HG03196 (cell line): ENCODE results near the gene ASAP2.

Source experiments
- ATAC-seq: cut with Tn5 transposase; IDR thresholded peaks from one replicate; pipeline ENCODE4 v1.9.1; 2021; ENCODE audit not compliant: unreplicated experiment

The ASAP2 gene

DNA sequence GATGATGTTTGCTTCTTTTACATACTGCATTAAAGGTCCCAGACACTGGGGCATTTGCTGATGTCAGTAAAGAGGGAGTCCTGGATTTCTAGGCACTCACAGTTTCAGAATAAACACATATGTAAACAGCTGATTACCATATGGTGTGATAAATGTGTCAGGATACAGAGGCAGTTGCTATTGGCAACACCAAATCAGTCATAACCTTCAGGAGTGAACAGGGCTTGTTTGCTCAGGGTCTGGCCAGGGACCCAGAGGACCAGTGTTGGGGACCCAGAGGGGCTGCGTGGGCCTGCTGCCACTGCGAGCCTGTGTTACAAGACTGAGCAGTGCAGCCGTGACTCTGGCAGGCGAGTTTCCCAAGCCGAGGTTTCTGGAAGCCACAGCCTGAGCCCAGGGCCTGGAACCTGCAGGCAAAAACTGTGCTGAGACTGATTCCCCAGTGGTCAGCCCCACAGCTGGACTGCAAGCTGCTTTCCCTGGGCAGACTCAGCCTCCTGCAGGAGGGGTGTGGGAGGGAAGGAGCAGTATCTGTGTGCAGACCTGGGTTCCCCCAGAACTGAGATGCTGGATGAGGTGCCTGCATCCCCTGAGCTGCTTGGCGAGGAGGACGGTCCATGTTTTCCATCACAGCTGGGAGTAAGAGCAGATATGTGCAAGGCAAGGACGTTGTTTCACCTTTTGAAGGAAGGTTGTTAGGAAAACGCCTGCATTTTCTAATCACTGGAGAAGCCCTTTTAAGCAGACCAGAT is 23.6 kb downstream of the ASAP2 start:
- no peak for ATAC-seq

DNA sequence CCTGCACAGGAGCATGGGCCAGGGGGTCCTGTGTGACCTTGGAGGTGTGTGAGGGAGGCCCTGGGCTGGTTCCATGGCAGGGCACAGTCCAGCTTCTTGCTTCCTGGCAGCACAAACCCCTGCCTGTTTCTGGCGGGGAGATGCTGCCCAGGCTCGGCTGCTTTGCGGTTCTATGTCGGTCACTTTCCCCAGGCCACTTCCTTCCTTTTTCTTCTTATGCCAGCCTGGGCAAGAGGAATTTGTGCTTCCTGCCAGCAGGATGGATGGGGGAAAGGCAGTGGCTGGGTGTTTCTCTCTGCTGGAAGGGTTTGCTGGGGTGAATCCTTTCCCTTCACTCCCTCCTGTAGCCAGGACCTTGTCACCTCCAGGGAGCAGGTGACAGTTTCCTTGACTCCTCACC is 24.3 kb downstream of the ASAP2 start:
- no peak for ATAC-seq

DNA sequence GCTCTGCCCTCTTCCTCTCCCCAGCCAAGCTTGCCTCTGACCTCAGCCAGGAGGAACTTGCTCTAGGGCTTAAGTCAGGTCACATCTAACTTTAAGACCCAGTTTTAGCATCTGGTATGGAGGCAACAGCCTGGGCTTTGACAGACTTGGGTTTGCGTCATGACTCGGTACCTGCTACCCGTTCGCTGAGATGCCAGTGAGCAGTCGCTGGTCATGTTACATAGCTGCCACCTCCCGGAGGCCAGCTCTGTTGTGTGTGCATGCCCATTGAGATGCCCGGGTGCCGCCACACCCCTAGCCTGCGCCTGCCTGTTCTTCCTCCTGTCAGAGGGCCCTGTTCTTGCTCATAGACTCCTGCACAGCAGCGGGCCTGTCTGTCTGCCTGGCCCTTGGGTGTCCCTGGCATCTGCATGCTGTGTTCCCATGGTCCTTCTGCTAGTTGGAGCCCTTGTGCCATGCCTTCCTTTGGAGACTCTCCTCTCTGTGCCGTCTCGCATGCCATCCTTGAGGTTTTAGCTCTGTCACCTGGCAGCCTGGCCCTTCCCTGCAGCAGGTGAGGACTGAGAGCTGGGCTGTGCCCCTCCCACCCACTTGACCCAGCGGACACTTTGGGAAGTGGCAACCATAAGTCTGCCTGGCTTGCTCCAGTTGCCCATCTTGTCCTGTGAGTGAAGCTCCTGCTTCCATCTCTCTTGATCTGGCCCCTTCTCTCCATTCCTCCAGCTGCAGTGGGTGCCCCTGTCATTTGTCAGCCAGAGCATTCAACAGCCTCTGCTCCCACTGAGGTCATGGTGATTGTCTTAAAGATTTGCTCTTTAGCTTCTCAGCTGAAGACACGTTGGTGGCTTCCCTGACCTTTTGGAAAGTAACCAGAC is 24.9 kb downstream of the ASAP2 start:
- ATAC-seq: no peak

DNA sequence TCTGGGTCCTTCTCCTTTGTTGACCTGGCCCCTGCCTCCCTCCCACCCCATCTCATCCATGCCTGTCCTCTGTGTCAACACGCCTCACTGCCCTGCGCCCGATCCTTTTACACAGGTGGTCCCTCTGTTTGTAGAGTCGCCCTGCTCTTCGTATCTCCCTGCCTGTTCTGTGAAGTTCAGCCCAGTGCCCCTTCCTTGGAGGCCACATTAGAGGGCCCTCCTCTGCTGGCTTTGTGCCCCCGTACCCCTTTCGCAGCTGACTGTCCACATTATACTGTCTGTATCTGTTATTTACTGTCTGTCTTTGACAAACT is 25.5 kb downstream of the ASAP2 start:
- no peak for ATAC-seq

DNA sequence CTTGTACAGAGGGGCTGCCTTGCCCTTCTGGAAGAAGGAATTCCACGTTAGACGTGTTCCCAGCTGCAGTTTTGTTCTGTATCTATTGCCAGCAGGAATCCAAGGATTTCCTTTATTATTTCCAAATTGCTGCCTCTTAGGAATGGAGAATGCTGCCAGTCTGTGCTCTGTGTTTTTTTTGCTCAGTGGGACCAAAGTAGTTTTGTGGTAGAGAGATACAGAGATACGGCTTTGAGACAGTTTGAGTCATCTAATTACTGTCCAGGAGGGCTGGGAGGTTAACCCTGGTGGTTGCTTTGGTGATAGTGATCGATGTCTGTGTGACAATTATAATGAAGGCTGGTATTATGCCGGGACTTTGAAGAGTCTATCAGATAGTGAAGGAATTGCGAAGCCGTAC is 26.3 kb downstream of the ASAP2 start:
- no peak for ATAC-seq

DNA sequence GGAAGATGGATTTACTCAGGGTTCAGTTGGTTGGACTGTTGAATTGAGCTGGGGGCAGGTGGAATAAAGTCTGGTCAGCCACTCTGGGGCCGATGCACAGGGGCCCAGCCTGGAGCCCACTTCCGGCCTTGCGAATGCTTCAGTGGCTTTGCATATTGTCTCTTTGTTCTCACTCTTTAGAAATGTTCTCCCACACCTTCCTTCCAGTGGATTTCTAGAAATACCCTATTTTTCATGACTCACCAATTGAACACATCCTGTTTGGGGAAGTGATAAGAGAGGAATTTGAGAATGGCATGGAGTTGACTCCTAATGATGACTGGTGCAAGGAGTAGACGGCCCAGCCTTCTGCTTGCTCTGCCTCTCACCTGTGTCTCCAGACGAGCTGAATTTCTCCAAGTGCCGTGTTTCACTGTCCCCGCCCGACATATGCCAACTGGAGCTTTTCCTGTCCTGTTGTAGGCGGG is 28.1 kb downstream of the ASAP2 start:
- ATAC-seq: no peak

DNA sequence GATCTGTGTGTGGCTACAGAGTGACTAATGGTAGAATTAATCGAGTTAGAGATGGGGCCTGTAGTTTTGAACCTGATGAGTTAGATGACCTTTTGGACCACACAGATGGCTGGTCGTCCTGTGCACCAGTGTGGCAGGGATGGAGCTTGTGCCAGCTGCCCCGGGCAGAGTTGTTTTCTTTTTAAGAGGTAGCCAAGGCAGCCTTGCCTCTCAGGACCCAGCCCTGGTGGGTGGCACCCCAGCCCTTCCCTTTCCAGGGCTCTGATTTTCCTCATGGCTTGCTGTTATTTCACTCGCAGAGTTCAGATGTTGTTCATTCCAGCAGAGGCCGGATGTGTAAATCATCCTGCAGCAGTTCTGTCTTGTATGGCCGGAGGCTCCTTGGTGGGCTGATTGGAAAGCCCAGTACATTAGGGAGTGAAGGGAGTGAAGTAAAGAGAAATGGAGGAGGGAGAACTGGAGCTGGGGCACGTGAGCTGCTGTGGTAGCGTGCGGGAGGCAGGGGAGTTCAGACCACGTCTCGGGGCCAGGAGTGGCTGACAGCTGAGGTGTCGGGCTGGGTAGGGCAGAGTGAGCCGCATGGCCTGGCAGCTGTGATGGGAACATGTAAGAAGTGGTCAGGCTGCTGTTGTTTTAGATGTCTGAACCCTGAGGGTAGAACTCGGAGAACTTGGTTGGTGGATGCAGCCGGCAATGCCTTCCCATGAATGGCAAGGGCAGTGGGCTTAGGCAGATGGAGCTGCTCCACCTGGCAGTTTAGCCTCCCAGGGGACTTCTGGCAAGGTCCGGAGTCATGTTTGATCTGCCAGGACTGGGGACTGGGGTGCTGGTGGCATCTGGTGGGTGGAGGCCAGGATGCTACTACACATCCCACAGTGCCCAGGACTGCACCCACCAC is 28.8 kb downstream of the ASAP2 start:
- ATAC-seq: no peak

DNA sequence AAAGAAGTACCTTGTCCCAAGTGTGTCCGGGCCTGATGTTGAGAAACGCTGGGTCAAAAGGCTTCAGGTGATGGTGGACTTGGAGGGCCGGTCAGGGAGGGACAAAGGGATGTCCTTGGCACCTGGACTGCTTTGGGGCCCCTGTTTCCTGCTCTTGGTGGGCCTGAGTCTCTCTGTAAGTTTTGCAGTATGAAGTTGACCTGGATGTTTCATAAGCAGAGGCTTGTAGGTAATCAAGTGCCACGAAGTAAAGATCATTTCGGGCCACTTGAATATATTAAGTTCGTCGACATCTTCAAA is 29.4 kb downstream of the ASAP2 start:
- no peak for ATAC-seq

DNA sequence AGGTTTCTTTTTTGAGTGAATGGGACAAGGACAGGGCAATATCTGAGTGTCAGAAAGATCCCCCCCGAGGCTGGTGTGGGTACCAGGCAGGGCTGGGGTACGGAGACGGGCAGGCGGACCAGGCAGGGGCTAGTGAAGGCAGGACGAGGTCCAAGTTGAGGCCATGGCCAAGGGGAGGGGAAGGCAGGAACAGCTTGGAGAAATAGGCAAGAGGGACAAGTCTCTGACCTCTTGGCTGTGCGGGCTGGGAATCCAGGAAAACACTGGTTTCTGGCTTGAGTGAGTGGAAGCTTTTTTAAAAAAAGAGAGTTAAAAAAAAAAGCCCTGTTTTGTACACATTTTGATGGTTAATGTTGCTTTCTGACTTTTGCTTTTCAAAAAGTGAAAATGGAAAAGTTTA is 30.3 kb downstream of the ASAP2 start:
- no peak for ATAC-seq

DNA sequence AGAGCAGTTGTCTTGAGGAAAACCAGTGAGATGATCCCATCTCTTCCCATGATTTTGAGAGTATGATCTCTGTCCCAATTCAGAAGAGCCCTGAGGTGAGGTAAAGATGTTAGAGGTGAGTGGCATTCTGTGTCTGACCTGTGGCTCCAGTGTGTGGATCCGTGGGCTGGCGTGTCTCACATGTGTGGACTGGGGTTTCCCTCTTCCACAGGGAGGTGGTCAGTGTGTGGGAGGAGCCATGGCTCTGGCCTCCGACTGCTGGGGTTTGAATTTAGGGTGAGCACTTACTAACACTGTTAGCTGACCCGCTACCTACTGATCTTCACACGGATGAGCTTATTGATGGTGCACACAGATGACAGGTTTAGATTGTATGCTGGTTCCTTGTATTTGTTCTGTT is 31.2 kb downstream of the ASAP2 start:
- no peak for ATAC-seq

DNA sequence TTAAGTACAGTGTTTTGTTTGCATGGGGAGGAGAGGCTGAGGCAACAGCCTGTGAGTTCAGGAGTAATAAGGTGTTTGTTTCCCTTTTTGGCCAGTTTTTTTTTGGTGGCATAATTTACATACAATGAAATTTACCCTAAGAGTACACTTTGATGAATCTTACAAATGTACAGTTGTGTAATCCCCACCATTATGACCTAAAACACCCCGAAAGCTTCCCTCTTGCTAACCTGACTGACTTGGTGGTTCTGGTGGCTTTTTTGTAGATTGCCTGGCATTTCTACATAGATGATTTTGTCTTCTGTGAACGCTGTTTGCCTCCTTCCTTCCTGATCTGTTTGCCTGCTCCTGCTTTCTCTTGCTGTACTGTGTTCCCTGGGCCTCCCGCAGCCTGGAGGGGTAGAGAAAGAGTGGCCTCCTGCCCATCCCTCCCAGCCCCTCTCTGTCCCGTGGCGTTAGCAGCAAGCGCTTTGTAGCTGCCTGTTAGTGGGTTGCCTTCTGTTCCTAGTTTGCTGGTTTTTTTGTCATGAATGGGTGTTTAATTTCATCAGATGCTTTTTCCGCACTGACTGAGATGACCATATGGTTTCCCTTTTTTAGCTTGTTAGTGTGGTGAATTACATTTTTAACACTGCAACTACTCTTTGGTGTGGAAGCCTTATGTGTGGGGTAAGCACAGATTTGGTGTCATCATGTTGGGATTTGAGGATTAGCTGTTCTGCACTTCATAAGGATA is 32.1 kb downstream of the ASAP2 start:
- no peak for ATAC-seq

DNA sequence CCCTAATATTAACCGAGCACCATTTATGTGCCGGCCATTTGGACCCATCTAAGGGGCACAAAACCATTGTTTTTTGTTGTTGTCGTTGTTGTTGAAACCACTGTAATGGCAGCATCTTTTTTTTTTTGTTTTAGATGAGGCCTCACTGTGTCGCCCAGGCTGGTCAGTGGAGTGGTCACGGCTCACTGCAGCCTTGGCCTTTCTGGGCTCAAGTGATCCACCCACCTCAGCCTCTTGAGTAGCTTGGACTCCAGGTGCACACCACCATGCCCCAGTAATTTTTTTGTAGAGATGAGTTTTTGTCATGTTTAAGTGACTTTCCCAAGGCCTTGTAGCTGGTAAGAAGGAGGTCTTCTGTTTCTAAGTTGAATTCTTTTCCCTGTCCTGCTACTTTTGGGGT is 33.0 kb downstream of the ASAP2 start:
- no peak for ATAC-seq

DNA sequence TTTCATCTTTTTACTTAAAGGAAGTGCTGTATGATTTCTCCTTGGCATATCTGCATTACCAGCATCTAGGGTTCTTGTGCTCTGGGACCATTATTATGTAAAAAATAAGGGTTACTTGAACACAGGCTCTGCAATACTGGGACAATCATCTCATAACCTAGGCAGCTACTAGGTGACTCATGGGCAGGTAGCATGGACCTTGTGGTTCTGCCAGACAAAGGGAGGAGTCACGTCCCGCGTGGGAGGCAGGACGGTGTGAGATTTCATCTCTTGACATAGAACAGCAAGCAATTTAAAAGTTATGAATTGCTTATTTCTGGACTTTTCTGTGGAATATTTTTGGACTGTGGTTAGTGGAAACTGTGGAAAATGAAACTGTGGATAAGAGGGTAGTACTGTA is 34.1 kb downstream of the ASAP2 start:
- ATAC-seq: no peak

DNA sequence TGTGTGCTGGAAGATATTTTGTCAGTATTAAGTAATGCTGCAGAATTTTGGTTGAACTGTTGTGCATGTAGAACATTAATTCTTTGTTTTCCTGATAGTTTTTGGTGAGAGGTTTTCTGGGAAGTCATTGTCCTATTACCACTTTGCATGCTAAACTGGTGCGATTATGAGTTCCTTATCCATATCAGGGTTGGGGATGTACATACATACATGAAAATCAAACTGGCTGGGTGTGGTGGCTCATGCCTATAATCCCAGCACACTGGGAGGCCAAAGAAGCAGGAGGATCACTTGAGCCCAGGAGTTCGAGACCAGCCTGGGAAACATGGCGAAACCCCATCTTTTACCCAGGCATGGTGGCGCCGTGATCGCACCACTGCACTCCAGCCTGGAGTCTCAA is 34.6 kb downstream of the ASAP2 start:
- ATAC-seq: no peak

DNA sequence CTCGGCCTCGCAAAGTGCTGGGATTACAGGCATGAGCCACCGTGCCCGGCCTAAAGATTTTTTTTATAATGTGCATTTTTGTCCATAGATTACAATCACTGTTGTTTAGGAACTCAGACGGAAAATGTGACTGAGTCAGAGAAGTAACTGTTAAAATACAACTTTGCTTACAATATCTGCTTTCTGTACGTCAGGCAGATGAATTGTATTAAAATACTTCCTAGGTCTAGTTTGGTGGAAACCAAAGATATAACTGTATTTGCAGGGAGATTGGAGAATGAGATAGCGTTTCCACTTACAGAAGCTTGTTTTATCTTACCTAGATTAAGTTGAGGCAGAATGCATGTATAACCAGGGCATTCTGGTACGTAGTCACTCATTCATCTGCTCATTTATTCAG is 36.7 kb downstream of the ASAP2 start:
- ATAC-seq: no peak

DNA sequence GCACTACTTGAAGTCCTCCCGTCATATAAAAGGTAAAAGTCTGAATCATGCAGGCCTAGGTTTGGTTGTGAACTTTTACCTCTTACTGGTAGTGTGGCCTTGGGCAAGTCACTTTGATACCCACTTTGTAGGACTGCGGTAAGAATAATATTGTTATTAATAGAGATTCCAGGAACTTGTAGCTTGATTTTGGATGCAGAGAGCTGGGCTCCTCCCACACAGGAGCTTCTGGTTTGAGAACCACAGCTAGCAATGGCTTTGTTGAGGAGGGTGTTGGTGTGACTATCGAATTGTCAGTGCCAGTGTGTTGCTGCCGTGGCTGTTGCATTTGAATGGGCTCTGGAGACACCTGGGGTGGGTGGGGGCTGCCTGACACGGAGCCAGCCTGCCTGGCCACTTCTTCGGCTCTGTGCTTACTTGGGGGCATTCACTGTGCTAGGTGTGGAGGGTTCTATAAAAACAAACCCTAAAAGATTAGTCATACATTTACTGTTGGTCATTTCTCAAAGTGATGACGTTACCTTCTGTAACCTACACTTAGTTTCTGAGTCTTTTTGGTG is 38.5 kb downstream of the ASAP2 start:
- no peak for ATAC-seq

DNA sequence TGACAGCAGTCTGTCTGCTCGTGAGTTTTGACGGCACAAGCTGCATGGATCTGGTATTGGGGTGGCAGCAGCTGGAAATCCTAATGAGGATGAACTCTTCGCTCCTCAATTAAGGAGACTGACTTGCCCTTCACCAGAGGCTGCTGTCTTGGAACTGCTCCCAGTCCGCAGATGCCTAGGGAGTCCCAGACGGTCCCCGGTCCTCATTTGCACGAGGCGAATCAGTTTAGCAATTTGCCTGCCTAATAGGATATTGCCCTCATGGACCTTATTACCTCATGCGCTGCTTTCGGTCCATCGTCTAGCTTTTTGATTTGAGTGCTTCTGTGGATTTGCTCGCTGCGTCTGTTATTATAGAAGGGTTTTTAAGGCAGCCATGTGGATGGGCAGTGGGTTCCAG is 40.6 kb downstream of the ASAP2 start:
- no peak for ATAC-seq

DNA sequence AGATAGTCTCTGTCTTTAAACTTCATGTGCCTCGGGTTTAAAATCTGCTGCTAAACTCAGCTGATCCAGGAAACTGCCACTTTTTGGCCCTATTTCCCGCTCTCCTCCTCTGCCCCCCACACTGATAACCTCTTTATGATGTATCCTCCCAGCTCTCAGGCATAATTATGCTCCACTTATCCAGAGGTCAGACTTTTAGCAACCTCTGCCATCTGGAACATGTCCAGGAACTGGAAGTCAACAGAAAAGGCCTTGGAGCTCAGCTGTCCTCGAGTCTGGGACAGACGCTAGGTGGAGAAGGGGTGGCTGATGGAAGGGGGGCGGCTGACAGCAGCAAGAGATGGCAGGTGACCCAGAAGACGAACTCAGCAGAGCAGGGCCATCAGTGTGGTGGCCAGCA is 41.2 kb downstream of the ASAP2 start:
- ATAC-seq: no peak

DNA sequence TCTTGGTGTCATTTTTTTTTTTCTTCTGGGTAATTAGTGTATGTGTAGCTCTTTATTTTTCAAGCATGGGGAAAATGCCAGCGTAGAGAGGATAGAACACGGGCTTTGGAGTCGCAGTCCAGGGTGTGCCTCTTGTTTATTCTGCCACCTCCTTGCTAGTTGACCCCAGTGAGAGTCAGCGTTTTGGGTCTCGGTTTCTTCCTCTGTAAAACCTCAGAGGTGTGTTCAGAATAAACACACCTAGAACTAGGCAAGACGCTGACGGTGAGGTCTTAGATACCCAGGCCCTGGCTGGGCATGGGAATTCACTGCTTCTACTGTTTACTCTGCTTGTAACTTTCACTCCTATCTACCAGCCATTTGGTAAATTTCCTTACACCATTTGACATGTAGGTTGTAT is 41.8 kb downstream of the ASAP2 start:
- ATAC-seq: no peak

DNA sequence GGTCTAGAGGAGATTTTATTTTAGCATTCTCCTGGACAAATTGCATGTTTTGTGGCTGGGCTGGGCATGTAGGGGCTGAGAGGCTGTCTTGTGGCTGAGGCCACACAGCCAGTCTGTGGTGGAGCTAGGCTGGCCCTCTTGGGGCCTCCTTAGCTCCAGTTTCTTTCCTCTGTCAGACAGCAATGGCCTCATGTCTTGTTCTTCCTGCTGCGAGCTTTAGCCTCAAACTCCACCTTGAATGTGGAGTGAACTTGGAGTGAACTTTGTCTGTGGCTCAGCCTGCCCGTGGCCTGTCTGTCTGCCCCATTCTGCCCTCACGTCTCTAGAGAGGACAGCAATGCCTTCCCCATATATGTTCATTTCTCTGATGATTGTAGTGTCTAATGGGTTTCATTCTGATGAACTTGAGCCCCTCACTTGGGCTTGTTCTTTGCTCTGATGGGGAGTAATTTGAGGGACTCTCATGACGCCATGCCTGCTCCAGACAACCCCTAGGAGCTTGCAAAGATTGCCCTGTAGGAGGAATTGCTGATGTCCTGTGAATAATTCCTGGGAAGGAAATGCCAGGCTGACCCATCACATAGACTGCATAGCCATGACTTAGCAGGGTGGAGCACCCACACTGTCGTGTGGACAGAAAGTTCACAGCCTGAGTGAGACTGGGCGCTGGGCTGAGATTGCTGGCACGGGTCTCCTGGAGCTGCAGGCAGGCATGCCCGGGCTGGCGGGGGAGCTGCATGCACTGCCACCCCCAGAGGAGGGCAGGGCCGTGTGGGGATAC is 42.6 kb downstream of the ASAP2 start:
- no peak for ATAC-seq
